KMS-11 (cell line): ENCODE results near the gene RPTN.

Experiments
- H2AFZ ChIP-seq: fragments of 200-600 bp; sonication (generic); 2 replicates; pipeline ENCODE4 v1.6.1; 2016; ENCODE audit warnings: antibody characterized with exemption, mixed run types, low read depth
- H3K27ac ChIP-seq: fragments of 200-600 bp; sonication (generic); 2 replicates; pipeline ENCODE4 v1.6.1; 2016; ENCODE audit warnings: mild to moderate bottlenecking, mixed run types
- H3K27me3 ChIP-seq: fragments of 200-600 bp; sonication (generic); 2 replicates; pipeline ENCODE4 v1.6.1; 2017; ENCODE audit warnings: mild to moderate bottlenecking, low read depth, mixed run types, moderate library complexity; ENCODE audit not compliant: insufficient read depth
- H3K36me3 ChIP-seq: fragments of 200-600 bp; sonication (generic); 2 replicates; pipeline ENCODE4 v1.6.1; 2017; ENCODE audit warnings: mild to moderate bottlenecking, mixed run types; ENCODE audit not compliant: insufficient read depth
- H3K4me1 ChIP-seq: fragments of 200-600 bp; sonication (generic); 2 replicates; pipeline ENCODE4 v1.6.1; 2016; ENCODE audit warnings: mild to moderate bottlenecking, low read depth, mixed run types; ENCODE audit not compliant: poor library complexity, severe bottlenecking
- H3K4me2 ChIP-seq: fragments of 200-600 bp; sonication (generic); 2 replicates; pipeline ENCODE4 v1.7.0; 2016; ENCODE audit warnings: mild to moderate bottlenecking, mixed run types
- H3K4me3 ChIP-seq: fragments of 200-600 bp; sonication (generic); IDR thresholded peaks from 2 replicates; pipeline ENCODE4 v1.6.1; 2017; ENCODE audit warnings: low read depth, low read length, mixed read lengths; ENCODE audit not compliant: insufficient read depth
- H3K79me2 ChIP-seq: fragments of 200-600 bp; sonication (generic); 2 replicates; pipeline ENCODE4 v1.6.1; 2016; ENCODE audit warnings: low read depth, mixed run types; ENCODE audit not compliant: insufficient read depth
- H3K9ac ChIP-seq: fragments of 200-600 bp; sonication (generic); 2 replicates; pipeline ENCODE4 v1.6.1; 2016; ENCODE audit warnings: mild to moderate bottlenecking, mixed run types
- H4K20me1 ChIP-seq: fragments of 200-600 bp; sonication (generic); 2 replicates; pipeline ENCODE4 v1.6.1; 2016; ENCODE audit warnings: mild to moderate bottlenecking, mixed run types; ENCODE audit not compliant: insufficient read depth
- CTCF ChIP-seq: fragments of 200-600 bp; sonication (generic); conservative IDR thresholded peaks from 2 replicates; pipeline ENCODE4 v1.6.1; 2017; ENCODE audit warnings: low read depth, mild to moderate bottlenecking, antibody characterized with exemption, low read length, moderate library complexity, mixed read lengths

Gene RPTN

GRCh38 chr1:152109998-152110294 is 49.1 kb downstream of the RPTN start:
- Histone ChIP-seq H3K4me3 (peak overlapping the region; percentile 72), H3K4me2 (peak overlapping the region; percentile 94), H3K27ac (no peak overlapping the region), H3K36me3 (no peaks in the 10 kb centered on the region), H2AFZ (peak overlapping the region; percentile 87), H3K9ac (peak overlapping the region; percentile 23; the same call in 1 of the 2 replicates), H3K79me2 (no peaks in the 10 kb centered on the region), H3K27me3 (peaks cover 23% of the 10 kb centered on the region), H4K20me1 (no peaks in the 10 kb centered on the region), H3K4me1 (peaks cover 23% of the 10 kb centered on the region)
- no peak for TF ChIP-seq CTCF

GRCh38 chr1:152109231-152109997 is 49.6 kb downstream of the RPTN start:
- H2AFZ ChIP-seq: peak overlapping the region; percentile 87
- H4K20me1 ChIP-seq: no peaks in the 10 kb centered on the region
- H3K27me3 ChIP-seq: peaks cover 23% of the 10 kb centered on the region
- peak overlapping the region; percentile 23; the same call in 1 of the 2 replicates for H3K9ac ChIP-seq
- peak overlapping the region; percentile 72 for H3K4me3 ChIP-seq
- H3K27ac ChIP-seq: no peak overlapping the region
- no peaks in the 10 kb centered on the region for H3K36me3 ChIP-seq
- peak overlapping the region; percentile 94 for H3K4me2 ChIP-seq
- no peak for TF ChIP-seq CTCF
- H3K4me1 ChIP-seq: peaks cover 23% of the 10 kb centered on the region
- H3K79me2 ChIP-seq: no peaks in the 10 kb centered on the region

DNA sequence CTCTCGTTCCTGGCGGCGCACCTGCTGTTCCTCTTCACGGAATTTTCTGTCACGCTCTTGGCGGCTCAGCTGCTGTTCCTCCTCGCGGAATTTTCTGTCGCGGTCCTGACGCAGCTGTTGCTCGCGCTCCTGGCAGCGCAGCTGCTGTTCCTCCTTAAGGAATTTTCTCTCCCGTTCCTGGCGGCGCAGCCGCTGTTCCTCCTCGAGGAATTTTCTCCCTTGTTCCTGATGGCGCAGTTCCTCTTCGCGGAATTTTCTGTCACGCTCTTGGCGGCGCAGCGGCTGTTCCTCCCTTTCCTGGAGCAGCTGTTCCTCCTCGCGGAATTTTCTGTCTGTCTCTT is 50.2 kb downstream of the RPTN start:
- H3K27ac ChIP-seq: no peak overlapping the region
- no peaks in the 10 kb centered on the region for H3K79me2 ChIP-seq
- H3K9ac ChIP-seq: no peak overlapping the region
- TF ChIP-seq CTCF: no peak
- H3K27me3 ChIP-seq: peaks cover 17% of the 10 kb centered on the region
- H3K4me2 ChIP-seq: peak overlapping the region; percentile 94; the same call in 1 of the 2 replicates
- no peak overlapping the region for H3K4me3 ChIP-seq
- no peaks in the 10 kb centered on the region for H4K20me1 ChIP-seq
- H3K4me1 ChIP-seq: peaks cover 23% of the 10 kb centered on the region
- H3K36me3 ChIP-seq: no peaks in the 10 kb centered on the region
- H2AFZ ChIP-seq: no peak overlapping the region

DNA sequence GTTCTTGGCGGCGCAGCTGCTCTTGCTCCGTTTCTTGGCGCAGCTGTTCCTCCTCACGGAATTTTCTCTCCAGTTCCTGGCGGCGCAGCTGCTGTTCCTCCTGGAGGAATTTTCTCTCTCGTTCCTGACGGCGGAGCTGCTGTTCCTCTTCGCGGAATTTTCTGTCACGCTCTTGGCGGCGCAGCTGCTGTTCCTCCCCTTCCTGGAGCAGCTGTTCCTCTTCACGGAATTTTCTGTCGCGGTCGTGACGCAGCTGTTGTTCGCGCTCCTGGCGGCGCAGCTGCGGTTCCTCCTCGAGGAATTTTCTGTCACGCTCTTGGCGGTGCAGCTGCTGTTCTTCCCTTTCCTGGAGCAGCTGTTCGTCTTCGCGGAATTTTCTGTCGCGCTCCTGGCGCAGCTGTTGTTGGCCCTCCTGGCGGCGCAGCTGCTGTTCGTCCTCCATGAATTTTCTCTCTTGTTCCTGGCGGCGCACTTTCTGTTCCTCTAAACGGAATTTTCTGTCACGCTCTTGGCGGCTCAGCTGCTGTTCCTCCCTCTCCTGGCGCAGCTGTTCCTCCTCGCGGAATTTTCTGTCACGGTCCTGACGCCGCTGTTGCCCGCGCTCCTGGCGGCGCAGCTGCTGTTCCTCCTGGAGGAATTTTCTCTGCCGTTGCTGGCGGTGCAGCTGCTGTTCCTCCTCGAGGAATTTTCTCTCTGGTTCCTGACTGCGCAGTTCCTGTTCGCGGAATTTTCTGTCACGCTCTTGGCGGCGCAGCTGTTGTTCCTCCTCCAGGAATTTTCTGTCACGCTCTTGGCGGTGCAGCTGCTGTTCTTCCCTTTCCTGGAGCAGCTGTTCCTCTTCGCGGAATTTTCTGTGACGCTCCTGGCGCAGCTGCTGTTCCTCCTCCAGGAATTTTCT is 50.8 kb downstream of the RPTN start:
- H3K79me2 ChIP-seq: no peaks in the 10 kb centered on the region
- no peak for TF ChIP-seq CTCF
- H3K27me3 ChIP-seq: peaks cover 14% of the 10 kb centered on the region
- no peak overlapping the region for H3K9ac ChIP-seq
- H3K4me2 ChIP-seq: no peak overlapping the region
- H2AFZ ChIP-seq: no peak overlapping the region
- no peaks in the 10 kb centered on the region for H3K36me3 ChIP-seq
- H3K27ac ChIP-seq: no peak overlapping the region
- H3K4me1 ChIP-seq: peaks cover 18% of the 10 kb centered on the region
- no peaks in the 10 kb centered on the region for H4K20me1 ChIP-seq
- H3K4me3 ChIP-seq: no peak overlapping the region
